ENCODE measurements around the gene OPA1.

DNA sequence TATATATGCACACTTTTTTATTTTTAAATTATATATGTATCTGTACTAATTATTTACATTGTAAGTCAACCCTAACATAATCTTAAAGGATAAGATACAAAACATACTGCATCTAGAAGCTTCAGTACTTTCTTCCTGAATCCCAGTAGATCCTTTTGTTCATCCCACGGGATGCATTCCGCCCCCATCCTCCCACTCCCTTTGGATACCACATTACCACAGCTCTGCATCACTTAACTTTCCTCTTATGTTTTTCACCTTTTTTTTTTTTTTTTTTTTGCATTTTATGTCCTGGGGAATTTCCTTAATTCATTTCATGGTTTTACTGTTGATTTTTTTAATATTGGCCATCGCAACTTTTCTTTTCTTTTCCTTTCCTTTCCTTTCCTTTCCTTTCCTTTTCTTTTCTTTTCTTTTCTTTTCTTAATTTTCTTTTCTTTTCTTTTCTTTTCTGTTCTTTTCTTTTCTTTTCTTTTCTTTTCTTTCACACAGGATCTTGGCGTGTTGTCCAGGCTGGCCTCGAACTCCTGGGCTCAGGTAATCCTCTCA, 3.0 kb downstream of the OPA1 start:
- no peak for TF ChIP-seq SATB2 (CRISPR knock-in tag; IDR thresholded peaks at IDR 0.05)
- TF ChIP-seq ZNF20 (CRISPR knock-in tag; IDR thresholded peaks at IDR 0.05), result no peak
